Vagina (tissue), 2 donors: ENCODE results near the gene ADGRG6. TPM values are rescaled to one million over a fixed set of nuclear protein-coding genes. Genes with fewer than 3 reads are reported as not detected.
"Not testable (repeated sequence)": the region's sequence is repeated elsewhere in the genome, so short reads cannot be mapped to it uniquely, and the experiment has no call there.

Experiments used
- DNase-seq, 2 donors: peaks; one replicate each; pipeline ENCODE4 v3.0.0-alpha.2; 2017; ENCODE audit errors: extremely low spot score in 2 of 2
- H3K27ac ChIP-seq: fragments of 200-600 bp; sonication (generic); one replicate; pipeline ENCODE4 v1.5.1; 2019
- H3K27me3 ChIP-seq: fragments of 200-600 bp; sonication (generic); one replicate; pipeline ENCODE4 v1.5.1; 2019
- H3K36me3 ChIP-seq, 2 donors: fragments of 200-600 bp; sonication (generic); one replicate each; pipeline ENCODE4 v1.5.1; 2017 to 2019
- H3K4me1 ChIP-seq: fragments of 200-600 bp; sonication (generic); one replicate; pipeline ENCODE4 v1.5.1; 2019
- H3K4me3 ChIP-seq, 2 donors: fragments of 200-600 bp; sonication (generic); 1 replicate in 1 of 2; 2 replicates in 1 of 2; pipeline ENCODE4 v1.5.1; 2016 to 2019
- H3K9me3 ChIP-seq: fragments of 200-600 bp; sonication (generic); one replicate; pipeline ENCODE4 v1.5.1; 2019
- CTCF ChIP-seq, 3 experiments: fragments of 450-650 bp in 2 of 3; fragments of 200-600 bp in 1 of 3; sonication (generic) in 1 of 3; IDR thresholded peaks; one replicate each; pipeline ENCODE4 v1.5.1; 2017 to 2019; ENCODE audit warnings: antibody characterized with exemption in 3 of 3, mild to moderate bottlenecking in 2 of 3, moderate library complexity in 2 of 3
- POLR2A ChIP-seq, 2 donors: fragments of 450-650 bp; IDR thresholded peaks; one replicate each; pipeline ENCODE4 v1.6.1; 2017; ENCODE audit warnings: antibody characterized with exemption in 2 of 2, mild to moderate bottlenecking in 2 of 2, moderate library complexity in 2 of 2
- POLR2AphosphoS5 ChIP-seq, 2 donors: sonication (generic); formaldehyde crosslinking; IDR thresholded peaks; one replicate each; pipeline ENCODE4 v1.9.0; 2017; ENCODE audit warnings: antibody characterized with exemption in 2 of 2, mild to moderate bottlenecking in 2 of 2, low read depth in 1 of 2; ENCODE audit not compliant: insufficient read depth in 1 of 2
- intact Hi-C: fragments of 100-400 bp; cut with DNase I; formaldehyde crosslinking; loops from one replicate; pipeline ENCODE4 v1.15.1; 2023
- total RNA-seq: library from RNA; depleted of rRNA; stranded (reverse); fragments of >200 nt; gene quantifications from one replicate; pipeline ENCODE4 v1.2.3, GENCODE V29; 2016

The ADGRG6 gene
- total RNA-seq, 1 donor from 2014 or later: 22.6 TPM

DNA sequence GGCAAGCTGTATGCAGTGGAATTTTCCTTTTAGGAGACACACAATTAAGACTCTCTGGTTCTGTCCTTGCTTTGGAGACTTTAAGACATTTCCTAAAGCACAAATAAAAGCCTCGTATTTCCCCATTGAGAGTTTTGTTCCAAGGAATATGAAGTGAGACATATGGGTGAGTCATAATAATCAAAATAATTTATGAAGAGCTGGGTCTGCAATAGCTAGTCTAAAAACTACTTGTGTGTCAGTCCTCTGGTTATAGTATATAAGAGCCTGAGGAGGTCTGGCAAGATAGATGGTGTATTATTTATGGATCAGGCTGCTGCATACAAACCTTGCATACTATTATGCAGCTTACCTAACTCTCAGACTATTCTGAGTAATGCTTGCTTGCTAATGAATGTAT, 142.6 kb downstream of the ADGRG6 start:
- intact Hi-C loops: no loop called here
- Histone ChIP-seq H3K36me3 (no peaks in the 10 kb centered on the region), H3K27ac (no peak overlapping the region), H3K4me1 (no peaks in the 10 kb centered on the region), H3K4me3 (no peak overlapping the region), H3K9me3 (no peaks in the 10 kb centered on the region), H3K27me3 (no peaks in the 10 kb centered on the region)
- TF ChIP-seq POLR2AphosphoS5 (IDR thresholded peaks at IDR 0.05; ENCODE audit: insufficient read depth in 1 of 2, low read depth in 1 of 2): no peak
- no peak for TF ChIP-seq POLR2A (IDR thresholded peaks at IDR 0.05)
- no peak for TF ChIP-seq CTCF (IDR thresholded peaks at IDR 0.05)
- no peak for DNase-seq

DNA sequence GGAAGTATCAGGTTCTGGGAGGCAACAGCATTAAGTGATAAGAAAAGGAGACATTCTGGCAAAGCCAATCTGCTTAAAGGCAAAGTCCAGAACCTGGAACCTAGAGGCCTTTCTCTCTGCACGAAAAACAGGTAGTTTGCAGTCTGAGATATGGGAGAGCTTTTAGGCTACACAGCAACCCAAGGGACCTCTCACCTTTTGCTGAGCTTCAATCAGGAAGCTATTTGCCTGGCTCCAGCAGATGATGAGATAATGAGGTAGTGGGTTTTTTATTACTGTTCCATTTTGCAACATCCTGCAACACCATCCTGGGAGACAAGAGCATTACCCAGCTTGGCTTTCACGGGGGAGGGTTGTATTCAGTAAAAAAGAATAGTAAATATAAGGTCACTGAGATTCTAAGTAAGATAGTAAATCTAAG, 143.1 kb downstream of the ADGRG6 start:
- no peaks in the 10 kb centered on the region for H3K36me3 ChIP-seq
- no peak overlapping the region for H3K4me3 ChIP-seq
- TF ChIP-seq POLR2AphosphoS5 (IDR thresholded peaks at IDR 0.05; ENCODE audit: insufficient read depth in 1 of 2, low read depth in 1 of 2) (no peak), CTCF (IDR thresholded peaks at IDR 0.05) (no peak), POLR2A (IDR thresholded peaks at IDR 0.05) (no peak)
- intact Hi-C loops: no loop called here
- H3K27me3 ChIP-seq: no peaks in the 10 kb centered on the region
- DNase-seq: no peak
- no peaks in the 10 kb centered on the region for H3K4me1 ChIP-seq
- no peak overlapping the region for H3K27ac ChIP-seq
- no peaks in the 10 kb centered on the region for H3K9me3 ChIP-seq

DNA sequence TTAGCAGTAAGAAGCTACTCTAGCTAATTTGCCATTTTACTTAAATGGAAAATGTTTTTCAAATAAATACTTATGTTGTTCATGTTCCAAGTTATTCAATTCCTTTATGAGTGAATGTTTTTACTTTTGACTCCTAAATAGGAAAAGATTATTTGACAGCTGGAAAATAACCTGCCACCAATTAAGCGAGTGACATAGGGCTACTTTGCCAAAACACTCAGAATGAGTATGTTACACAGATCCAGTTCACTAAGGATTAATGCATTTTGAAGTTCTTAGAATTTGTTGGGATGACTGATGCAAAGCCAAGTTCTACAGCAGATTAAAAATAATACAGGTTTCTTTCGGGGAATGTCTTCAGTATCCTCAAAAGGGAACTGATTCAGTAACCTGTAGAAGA, 144.4 kb downstream of the ADGRG6 start:
- Histone ChIP-seq H3K27ac (no peak overlapping the region), H3K9me3 (no peaks in the 10 kb centered on the region), H3K36me3 (no peaks in the 10 kb centered on the region), H3K4me1 (no peaks in the 10 kb centered on the region), H3K27me3 (no peaks in the 10 kb centered on the region), H3K4me3 (no peak overlapping the region)
- TF ChIP-seq POLR2A (IDR thresholded peaks at IDR 0.05) (no peak), CTCF (IDR thresholded peaks at IDR 0.05) (no peak), POLR2AphosphoS5 (IDR thresholded peaks at IDR 0.05; ENCODE audit: insufficient read depth in 1 of 2, low read depth in 1 of 2) (no peak)
- intact Hi-C loops: no loop called here
- no peak for DNase-seq

DNA sequence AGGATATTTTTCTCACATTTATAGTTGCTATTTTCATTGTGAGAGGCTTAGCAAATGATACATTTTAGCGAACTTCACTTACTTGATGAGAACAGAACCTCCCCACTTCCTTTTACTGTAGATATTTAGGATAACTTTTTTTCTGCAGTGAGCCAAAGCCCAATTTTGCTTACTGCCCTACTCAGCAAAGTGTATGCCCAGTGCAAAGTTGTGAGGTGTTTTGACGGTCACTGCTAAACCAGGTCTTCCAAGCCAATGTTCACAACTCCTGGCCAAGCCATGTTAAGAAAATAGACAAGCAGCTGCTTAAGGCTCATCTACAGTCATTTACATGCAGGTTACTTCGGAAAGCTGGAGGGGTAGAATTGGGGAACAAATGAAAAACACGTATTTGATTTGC, 144.8 kb downstream of the ADGRG6 start:
- Histone ChIP-seq H3K36me3 (no peaks in the 10 kb centered on the region), H3K27me3 (no peaks in the 10 kb centered on the region), H3K27ac (no peak overlapping the region), H3K4me3 (no peak overlapping the region), H3K4me1 (no peaks in the 10 kb centered on the region), H3K9me3 (no peaks in the 10 kb centered on the region)
- TF ChIP-seq CTCF (IDR thresholded peaks at IDR 0.05) (no peak), POLR2AphosphoS5 (IDR thresholded peaks at IDR 0.05; ENCODE audit: insufficient read depth in 1 of 2, low read depth in 1 of 2) (no peak), POLR2A (IDR thresholded peaks at IDR 0.05) (no peak)
- intact Hi-C loops: no loop called here
- DNase-seq: no peak

- H3K4me3 ChIP-seq: no peak overlapping the region
- TF ChIP-seq POLR2A (IDR thresholded peaks at IDR 0.05): no peak
- H3K27me3 ChIP-seq: no peaks in the 10 kb centered on the region
- no peaks in the 10 kb centered on the region for H3K4me1 ChIP-seq
- H3K9me3 ChIP-seq: no peaks in the 10 kb centered on the region
- no peak overlapping the region for H3K27ac ChIP-seq
- intact Hi-C loops: no loop called here
- H3K36me3 ChIP-seq: no peaks in the 10 kb centered on the region
- no peak for DNase-seq
Observed at GRCh38 chr6:142448091-142448729, 146.4 kb downstream of the ADGRG6 start.

DNA sequence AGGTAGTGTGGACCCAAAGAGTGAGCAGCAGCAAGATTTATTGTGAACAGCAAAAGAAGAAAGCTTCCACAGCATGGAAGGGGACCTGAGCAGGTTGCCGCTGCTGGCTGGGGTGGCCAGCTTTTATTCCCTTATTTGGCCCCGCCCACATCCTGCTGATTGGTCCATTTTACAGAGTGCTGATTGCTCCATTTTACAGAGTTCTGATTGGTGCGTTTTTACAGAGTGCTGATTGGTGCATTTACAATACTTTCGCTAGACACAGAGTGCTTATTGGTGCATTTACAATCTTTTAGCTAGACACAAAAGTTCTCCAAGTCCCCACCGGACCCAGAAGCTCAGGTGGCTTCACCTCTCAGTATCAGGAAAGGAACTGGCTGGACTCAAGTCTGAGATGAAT, 149.0 kb downstream of the ADGRG6 start:
- H3K27ac ChIP-seq, H3K4me3 ChIP-seq, DNase-seq, H3K27me3 ChIP-seq, H3K9me3 ChIP-seq, H3K4me1 ChIP-seq, intact Hi-C loops, H3K36me3 ChIP-seq: not testable (repeated sequence)
